ENCODE results near the gene PGAP6.
A peak's percentile ranks its signal among the peaks of the same experiment; 100 is the strongest.
"Not testable (repeated sequence)": the region's sequence is repeated elsewhere in the genome, so short reads cannot be mapped to it uniquely, and the experiment has no call there.

The PGAP6 gene

DNA sequence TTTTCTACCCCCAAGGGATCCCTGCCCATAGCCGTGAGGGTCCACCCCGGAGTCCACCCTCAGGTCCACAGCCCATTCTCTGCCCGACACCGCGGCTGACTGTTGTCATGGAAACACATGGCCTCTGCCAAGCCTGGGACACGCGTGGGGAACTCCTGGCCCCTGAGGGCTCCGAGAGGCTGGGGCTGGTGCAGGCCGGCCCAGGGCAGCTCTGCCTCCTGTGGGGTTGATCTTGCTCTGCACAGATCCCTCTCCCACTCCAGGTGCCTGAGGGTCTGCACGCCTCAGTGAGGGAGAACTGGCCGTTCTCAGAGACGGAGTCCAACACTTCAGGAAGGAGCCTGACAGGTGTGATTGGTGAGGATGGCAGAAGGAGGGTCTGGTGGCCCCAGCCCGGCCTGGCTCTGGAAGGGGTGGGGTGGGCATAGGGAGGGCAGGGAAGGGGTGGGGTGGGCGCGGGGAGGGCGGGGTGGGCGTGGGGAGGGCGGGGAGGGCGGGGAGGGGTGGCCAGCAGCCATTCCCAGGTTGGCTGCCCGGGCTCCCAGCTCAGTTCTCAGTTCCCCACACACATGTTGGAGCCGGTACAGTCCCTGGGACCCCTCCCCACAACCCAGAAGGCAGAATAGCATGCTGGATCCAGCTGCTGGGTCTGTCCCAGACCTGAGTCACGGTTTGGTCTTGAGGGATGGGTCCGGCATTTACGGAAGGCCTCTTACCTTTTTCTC, 17.9 kb downstream of the PGAP6 start:
- DNase-seq, result no peak

DNA sequence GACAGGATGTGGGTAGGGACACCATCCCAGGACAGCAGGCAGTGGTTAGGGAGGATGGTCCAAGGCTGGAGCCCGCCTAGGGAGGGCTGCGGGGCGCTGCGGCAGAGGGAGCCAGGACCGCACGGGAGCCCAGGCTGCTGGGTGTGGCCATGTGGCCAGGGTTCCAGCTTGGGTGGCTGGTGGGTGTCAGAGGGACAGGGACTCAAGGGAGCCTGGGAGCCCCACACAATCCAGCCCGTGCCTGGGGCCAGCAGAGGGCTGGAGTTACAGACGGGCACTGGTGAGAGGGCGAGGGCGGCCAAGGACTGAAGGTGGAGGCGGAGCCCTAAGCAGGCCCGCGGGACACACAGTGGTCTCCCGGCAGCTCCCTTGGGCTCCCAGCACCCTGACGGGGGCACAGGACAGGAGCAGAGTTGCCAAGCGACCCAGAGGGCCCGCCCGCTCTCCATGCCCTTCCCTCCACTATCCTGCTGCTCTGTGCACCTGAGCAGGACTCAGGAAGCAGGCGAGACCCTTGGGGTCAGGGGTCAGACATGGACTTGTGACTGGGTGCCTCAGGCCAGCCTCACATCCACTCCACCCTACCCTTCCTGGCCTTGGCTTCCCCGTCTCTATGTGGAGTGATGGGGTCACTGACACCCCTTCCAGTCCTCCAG, 18.5 kb downstream of the PGAP6 start:
- DNase-seq, result no peak

DNA sequence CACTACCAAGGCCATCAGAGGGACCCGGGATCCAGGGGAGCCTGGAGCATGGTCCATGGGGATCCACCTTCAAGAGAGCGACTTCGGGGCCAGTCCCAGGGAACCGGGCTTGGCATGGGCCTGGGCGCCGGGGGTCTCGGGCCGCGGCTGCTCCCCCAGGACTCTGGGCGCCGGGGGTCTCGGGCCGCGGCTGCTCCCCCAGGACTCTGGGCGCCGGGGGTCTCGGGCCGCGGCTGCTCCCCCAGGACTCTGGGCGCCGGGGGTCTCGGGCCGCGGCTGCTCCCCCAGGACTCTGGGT, 19.1 kb downstream of the PGAP6 start:
- not testable (repeated sequence) for DNase-seq

DNA sequence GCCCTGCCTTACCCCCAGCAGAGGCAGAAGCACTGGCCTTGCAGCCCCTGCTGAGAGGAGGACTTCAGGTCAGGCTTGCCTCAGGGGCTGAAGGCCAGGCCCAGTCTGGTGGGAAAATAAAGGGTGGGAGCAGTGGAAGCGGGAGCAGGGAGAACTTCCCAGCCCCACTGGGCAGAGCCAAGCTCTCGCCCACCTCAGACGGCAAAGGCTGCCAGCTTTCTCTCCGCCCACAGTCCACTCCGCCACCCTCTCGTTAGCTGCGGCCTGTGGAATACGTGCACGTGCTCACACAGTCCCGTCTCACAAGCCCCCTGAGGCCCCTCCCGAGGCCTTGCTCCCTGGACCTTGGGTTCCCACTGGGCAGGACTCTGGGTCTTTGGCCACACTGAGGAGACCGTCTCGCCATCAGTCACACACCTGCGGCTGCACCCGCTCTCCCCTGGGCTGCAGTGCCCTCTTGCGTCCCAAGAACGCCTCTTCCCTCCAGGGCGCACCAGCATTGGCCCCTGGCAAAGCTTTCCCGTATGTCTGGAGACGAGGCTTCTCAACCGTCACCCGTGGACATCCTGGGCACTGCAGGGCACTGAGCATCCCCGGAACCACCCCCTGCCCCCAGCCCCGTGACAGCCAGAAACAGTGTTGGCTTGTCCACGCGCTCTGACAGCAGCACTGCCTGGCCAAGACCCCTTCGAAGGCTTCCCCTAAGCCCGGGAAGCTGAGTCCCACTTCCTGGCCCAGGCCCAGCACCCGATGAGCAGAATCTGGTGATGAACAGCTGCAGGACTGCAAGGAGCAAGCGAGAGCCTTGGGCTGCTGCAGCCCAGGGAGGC, 19.7 kb downstream of the PGAP6 start:
- peak; percentile 62 for DNase-seq

DNA sequence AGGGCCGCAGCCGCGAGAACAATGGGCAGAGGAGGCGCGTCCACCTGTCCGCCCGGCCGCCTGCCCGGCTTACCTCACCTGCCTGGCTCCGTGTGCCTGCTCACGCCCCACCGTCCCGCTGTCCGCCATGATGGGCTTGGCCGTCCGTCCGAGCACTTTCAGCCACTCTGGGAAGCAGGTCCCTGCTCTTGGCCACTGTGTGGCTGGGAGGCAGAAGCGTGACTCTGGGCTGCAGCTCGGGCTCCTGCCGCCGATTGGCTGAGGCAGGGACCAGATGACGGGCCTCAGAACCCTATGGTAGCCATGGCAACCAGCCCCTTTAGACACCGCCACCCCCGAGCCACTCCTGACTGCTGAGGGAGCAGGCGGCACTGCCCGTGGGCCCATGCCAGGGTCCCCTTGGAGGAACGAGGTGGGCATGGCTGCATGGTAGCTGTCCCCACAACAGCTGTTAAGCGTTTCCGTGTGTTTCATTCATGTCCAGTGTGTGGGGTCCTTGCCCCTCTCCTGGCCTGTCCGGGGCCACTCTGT, 20.4 kb downstream of the PGAP6 start:
- DNase-seq, result no peak

DNA sequence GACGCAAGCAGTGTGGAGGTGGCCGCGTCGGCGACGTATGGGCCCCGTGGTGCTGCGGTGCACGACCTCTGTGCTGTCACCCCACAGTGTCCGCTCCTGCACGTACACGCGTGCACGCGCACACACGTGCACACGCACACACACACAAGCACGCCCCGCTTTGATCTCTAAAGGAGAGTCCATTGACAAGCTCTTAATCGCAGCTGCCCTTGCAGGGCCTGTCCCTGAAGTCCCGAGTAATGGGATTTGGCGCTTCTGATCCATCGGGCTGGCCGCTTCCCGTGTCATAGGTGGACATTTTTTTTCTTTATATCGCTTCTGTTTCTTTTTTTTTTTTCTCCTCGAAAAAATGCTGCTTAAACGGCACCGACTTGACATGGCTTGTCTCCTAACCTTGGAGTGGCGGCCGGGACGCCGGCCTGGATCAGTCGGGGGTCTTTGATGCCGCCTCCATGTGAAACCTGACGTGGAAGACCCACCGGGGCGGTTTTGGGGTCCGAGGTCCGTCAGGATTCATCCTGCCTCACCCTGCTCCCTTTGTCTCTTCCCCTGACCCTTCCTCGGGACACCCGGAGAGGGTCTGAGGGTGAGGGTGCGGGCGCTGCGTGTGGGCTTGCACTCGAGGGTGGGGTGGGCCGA, 21.0 kb downstream of the PGAP6 start:
- no peak for DNase-seq

DNA sequence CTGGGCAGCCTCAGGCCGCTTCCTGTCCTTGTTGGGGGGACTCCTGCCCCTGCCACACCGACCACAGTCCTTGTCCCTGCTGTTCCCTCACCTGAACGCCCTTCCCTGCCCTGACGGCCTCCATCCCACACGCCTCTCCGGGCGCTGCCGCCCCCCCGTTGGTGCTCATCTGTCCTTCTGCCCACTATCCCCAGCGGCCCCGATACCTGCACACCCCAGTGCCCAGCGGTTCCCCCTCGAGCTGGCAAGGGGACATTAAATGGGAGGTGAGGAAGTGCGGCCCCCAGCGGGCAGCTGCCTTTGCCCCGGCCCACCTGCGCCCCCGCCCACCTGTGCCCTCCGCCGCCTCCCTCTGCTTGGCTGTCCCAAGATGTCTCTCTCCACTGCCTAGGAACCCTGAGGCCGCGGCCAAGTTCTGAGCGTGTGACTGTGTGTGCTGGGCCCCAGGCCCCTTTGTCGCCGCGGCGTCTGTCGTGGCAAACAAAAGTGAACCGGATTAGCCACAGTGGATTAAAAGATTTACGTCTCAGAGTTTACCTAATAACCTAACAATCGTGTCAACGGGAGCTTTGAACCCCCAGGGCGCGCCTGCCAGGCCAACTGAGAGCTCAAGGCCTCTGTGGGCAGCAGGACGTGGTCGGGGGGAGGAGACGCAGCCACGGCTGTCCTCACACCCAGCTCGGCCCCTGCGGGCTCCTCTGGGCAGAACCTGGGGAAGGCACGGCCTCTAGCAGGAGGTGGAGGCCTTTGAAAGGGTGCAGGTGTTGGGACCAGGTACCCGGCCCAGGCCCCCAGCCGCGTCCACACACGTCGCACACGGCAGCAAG, 21.7 kb downstream of the PGAP6 start:
- DNase-seq, result no peak

DNA sequence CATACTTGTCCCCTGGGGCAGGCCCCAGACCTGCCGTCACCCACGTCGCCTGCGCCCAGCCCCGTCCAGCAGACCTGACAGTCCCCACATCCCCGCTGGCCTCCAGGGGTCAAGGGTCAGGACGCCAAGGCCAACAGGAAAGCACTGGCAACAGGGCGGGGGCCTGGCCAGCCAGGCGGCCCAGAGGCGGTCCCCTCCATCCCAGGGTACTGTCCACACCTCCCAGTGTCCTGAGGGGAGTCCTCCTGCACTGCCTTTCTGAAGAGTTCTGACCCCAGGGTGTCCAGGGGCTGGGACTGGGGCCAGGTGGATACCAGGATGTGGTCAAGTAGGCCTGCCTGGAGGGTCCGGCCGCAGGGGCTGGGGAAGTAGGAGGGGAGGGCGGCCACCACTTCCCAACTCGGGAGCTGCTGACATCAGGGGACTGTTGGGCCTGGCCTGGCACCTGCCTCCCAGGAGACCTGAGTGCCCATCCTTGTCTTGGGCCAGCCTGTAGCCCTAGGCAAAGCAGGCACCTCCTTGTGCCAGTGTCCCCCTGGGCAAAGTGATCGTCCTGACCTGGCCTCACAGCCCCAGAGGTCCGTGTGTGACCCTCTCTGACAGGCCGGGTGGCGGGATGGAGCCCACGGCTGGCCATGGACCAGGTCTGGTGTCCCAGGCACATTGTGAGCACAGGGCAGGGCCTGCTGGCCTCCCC, 22.6 kb downstream of the PGAP6 start:
- DNase-seq, result no peak

DNA sequence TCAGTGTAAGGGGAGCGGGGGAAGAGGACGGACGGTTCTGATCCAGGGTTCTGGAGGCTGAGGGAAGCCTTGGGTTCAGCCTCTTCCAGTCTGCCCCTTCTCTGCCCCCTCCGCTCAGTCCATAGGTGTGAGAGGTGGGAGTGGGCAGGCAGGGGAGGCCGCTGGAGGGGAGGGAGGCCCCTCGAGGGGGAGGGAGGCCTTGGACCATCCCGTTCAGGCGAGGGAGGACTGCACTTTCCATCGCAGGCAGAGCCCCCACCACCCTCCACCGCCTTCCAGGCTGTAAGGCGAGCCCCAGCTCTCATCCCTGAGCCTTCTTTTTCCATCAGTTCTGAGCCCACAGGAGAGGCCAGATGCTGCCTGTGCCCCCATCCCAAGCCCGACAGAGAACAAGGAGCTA, 25.0 kb downstream of the PGAP6 start:
- no peak for DNase-seq

DNA sequence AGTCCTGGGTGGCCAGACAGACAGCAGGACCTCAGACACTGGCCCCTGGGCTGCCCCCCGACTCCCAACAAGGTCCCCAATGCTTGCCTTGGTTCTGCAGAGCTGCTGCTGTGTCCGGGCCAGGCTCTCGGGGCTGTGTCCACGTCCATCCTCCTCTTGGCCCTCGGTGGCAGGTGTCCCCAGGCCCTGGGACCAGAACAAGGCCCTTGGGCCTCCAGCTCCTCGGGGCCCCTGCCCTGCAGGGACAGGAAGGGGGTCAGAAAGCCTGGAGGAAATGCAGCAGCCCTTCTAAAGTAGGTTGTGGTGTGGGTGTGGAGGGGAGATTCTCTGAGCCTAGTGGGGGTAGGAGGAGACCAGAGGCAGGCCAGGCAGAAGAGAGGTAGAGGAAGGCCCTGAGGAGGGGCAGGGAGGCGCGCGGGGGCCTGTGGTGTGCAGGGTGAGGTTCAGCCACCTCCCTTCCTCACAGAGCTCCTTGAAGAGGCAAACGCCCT, 26.8 kb downstream of the PGAP6 start:
- no peak for DNase-seq

DNA sequence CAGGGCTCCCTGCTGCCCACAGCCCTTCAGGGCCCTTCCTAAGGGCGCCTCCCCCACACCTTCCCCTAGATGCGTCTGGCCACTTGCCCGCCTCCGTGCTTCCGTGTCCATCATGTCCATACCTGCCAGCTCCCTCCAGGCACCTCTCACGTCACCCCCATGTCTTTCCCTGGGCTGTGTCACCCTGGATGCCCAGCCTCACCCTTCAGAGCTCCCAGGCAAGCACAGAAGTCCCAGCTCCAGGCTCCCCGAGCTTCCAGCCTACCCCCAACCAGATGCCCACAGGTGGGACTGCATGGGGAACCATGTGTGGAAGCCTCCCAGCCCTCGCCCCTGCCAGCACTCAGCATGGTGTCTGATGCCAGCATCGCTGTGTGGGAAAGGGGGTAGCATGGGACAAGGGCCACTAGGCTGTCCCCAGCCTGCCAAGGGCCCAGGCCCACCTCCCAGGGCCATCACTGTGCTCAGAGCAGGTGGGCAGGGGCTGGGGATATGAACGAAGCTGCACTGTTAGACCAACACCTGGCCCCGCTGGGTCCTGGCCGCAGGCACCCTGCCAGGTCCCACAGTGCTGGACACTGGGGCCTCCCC, 27.4 kb downstream of the PGAP6 start:
- DNase-seq, result no peak

DNA sequence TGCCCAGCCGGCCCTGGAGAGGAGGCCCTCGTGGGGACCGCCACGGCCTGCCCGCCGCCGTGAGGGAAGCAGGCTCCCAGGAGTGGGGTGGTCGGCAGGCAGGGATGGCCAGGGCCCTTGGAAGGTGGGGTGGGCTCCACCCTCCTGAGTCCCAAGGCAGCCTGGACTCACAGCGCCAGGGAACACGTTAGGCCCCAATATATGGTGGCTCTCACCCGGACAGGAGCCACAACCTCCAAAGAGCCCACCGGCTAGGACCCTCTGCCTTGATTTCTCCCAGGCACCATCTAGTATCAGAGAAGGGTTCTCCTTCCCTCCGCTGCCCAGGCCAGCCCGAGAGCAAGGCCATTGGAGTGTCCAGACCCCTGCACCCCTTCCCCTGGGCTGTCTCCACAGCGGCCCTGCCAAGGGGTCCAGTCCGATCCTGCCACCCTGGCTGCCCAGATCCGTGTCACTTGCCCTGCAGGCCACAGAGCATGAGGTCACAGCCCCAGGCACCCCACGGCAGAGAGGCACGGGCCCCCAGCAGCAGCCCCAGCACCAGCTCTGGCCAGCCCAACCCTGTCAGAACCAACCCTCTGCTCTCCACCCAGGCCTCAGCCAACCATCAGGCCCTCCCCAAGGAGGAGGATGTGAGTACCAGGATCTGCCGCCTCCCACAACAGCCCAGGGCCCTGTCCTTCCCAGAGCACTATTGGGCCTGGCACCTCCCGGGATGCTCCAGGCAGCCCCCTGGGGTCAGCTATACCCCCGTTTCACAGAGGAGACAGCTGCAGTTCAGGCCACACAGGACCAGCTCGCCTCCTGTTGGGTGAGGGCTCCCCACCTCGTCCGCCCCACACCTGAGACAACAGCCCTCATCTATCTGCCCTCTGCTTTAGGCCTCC, 28.1 kb downstream of the PGAP6 start:
- DNase-seq, result no peak

DNA sequence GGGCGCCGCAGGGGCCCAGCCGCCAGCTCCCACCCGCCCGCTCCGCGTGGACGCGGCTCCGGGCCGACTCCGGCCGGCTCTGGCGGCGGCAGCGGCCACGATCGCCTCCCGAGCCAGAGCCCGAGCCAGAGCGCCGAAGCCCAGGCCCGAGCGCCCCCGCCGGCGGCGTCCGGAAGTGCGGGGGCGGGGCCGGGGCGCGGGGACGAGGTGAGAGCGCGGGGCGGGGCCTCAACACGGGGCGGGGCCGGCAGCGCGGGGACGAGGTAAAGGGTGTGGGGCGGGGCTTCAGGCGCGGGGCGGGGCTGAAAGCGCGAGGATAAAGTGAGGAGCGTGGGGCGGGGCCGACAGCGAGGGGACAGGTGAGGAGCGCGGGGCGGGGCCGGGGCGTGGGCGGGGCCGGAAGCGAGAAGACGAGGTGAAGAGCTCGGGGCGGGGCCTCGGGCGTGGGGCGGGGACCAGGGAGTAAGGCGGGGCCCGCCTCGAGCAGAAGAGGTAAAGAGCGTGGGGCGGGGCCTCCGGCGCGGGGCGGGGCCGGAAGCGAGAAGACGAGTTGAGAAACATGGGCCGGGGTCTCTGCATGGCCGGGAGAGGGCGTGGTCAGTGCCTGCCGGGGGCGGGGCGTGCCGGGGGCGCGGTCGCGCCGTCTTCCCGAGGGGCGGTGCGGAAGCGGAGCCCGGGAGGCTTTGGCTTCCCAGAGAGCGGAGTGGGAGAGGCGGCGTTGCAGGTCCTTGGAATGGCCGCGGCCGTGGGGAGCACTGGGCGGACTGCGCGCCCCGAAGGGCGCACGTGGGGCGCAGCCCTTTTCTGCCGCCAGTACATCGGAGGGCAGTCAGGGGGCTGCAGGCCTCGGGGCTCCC, 29.0 kb downstream of the PGAP6 start, which contains the start of gene AXIN1:
Gene AXIN1, minus strand, starts transcription at position 177 of the 857 bp plus-strand sequence. CDS start 5,698 bp downstream, outside the sequence.
- peak; percentile 93 for DNase-seq

DNA sequence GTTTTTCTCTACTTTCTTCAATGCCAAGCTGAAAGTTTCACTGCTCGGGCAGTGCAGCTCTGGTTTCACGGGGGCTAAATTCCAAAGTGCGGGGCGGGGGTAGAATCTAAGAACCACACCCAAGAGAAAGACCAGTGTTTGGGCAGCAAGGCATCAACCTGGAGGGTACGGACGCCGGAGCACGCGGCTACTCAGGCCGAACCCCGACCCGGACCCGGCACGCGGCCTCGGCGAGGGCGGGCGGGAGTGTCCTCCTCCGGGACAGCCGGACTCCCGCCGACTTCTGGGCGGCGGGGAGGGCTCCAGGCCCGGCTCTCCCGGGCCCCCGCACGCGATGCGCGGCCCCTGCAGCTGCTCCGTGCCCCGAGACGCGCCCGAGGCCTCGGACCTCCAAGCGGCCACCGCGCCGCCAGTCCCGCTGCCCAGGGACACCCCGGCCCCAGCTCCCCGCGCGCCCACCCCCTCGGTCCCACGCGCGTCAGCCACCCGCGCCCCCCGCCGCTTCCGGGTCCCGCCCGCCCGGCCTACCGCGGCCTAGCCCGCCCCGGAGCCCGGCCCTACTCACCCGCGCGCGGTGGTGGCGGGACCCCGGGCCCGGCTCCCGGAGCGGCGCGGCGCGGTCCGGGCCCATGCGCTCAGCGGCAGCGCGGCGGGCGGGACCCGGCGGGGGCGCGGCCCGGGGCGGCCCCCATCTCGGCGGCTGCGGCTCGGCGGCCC, 29.8 kb downstream of the PGAP6 start:
- no peak for DNase-seq

DNA sequence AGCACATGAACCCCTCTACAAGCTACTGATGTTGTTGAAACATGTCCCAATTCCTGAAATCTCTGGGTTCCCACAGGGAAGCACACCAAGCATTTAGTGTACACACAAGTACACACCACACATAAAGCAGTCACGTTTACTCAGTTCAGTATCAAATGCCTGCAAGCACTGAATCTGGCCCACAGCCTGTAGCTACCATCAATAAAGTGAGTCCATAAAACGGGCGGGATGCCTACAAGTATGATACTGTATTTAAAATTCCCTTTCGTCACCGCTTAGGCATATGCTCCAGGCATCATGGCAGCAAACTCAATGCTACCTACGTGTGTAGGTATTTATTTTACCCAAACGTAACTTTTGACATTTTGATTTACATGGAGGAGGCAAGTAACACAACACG, 31.6 kb downstream of the PGAP6 start:
- no peak for DNase-seq

DNA sequence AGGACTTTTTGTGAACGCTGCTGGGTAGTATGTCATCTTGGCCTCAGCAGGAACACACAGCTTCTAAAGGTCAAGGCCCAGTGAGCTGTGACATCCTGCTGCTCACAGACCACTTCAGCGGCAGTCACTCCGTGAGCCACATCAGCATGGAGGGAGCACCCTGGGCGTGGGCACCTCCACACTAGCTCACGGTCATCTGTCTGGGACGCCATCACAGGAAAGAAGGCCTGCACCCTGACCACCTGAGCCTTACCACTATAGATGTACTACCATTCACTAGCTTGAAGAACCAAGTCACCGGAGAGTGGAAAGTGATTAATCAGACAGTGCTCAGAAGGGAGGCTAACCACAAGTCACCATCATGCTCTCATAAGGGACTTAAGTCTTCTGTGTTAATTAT, 32.6 kb downstream of the PGAP6 start:
- no peak for DNase-seq

DNA sequence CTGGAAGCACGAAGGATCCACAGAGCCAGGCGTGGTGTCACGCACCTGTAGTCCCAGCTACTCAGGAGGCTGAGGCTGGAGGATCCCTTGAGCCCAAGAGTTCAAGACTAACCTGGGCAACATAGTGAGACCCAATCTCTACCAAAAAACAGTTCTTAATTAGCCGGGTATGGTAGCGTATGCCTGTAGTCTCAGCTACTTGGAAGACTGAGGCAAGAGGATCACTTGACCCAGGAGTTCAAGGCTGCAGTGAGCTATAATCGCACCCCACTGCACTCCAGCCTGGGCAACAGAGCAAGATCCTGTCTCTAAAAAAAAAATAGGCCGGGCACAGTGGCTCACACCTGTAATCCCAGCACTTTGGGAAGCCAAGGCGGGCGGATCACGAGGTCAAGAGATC, 33.3 kb downstream of the PGAP6 start:
- DNase-seq, result not testable (repeated sequence)

DNA sequence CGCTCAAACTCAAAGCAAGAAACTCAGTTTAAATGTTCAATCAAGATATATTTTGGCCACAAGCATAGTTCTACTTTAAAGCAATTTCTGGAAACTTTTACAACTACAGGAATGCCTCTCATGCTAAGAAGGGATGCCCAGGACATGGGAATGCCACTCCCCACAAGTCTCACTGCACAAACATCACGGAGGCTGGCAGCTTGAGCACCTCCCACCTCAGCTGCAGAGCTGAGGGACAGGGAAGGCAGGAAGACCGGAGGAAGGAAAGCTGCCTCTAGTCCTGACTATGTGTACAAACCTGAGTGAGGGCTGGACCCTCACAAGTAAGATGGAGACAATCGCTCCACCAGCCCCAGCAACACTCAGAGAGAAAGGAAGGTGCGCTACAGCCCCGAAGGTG, 34.6 kb downstream of the PGAP6 start:
- no peak for DNase-seq
